Activated CD4-positive, CD25-positive, alpha-beta regulatory T cell treated with anti-CD3 and anti-CD28 coated beads, Interleukin-2, amount 50 U/mL, for 72 hours (primary cell): ENCODE measurements around the gene FRAS1.
"Not testable (repeated sequence)": the region's sequence is repeated elsewhere in the genome, so short reads cannot be mapped to it uniquely, and the experiment has no call there.

Source experiments
- DNase-seq: peaks from one replicate; pipeline ENCODE4 v3.0.0; 2021

Gene FRAS1

DNA sequence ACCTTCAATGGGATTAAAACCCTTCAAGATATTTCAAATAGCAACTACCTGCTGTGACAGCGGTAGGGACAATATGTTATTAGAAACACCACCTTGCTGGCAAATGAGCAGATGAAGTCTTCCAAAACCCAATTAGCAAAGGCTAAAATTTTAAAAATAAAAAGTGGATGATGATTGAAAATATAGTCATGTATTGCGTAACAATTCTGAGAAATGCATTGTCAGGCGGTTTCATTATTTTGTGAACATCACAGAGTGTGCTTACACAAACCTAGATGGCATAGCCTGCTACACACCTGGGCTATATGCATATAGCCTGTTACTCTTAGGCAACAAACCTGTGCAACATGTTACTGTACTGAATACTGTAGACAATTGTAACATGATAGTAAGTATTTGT lies 403.2 kb downstream of the FRAS1 start:
- no peak for DNase-seq

DNA sequence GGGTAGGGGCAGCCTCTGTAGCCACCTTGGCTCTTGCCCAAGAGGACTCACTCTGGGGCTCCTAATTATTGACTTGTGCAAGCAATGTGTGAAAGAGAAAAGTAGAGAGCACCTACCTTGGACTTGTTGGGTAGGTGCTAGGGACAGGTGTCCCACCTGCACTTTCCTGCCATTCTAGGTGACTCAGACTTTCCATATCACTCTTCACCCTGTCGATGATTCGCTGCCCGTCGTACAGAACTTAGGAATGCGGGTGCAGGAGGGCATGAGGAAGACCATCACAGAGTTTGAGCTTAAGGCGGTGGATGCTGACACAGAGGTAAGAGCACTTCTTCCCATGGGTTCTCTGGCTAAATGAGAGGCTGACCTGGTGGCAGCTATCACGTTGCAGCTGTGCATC lies 407.1 kb downstream of the FRAS1 start:
- DNase-seq, result no peak

DNA sequence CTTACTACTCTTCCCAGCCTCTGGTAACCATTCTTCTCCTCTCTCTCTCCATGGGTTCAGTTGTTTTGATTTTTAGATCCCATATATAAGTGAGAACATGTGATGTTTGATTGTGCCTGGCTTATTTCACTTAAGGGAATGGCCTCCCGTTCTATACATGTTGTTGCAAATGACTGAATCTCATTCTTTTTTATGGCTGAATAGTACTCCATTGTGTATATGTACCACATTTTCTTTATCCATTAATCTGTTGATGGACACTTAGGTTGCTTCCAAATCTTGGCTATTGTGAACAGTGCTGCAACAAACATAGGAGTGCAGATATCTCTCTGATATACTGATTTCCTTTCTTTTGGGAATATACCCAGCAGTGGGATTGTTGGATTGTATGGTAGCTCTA lies 410.1 kb downstream of the FRAS1 start:
- not testable (repeated sequence) for DNase-seq

DNA sequence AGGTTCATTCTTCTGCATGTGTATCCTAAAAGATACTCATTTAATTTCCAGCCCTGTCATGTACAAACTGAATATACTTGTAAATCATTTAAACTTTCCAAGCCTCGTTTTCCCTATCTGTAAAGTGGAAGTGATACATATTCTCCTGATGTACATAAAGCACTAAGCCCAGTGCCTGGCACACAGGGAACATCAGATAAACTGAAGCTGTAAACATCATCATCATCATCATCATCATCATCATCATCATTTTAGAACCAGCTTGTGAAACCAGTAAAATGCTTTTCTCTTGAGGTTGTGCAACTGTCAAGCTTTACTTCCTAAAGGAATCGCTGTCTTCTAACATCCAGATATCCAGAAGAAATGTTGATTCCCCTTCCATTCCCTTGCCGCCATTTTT lies 411.1 kb downstream of the FRAS1 start:
- no peak for DNase-seq

DNA sequence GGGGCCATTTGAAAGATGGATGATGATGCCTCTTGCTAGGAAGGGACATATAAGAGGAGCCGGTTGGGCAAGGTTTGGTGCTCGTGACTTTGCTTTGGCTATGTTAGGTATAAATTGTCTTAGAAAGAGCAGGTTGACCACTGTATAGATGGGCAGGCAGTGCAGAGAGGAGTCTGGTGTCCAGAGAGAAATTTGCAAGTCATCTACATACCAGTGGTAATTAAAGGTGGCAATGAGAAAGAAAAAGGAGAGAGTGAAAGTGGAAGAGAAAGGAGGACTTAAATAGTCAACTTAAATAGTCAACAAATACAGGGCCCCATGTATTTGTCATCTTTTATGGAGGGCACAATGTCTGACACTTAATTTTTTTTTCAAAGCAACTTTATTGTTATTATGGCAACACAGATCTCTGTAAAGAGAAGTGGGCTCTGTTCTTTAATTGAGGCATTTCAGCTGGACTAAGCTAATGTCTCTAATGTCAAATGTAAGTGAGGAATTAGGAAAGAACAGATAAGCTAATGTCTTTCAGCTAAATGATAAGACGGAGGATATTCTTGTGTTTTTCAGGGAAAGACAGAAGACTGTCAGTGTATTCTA lies 419.1 kb downstream of the FRAS1 start:
- no peak for DNase-seq

DNA sequence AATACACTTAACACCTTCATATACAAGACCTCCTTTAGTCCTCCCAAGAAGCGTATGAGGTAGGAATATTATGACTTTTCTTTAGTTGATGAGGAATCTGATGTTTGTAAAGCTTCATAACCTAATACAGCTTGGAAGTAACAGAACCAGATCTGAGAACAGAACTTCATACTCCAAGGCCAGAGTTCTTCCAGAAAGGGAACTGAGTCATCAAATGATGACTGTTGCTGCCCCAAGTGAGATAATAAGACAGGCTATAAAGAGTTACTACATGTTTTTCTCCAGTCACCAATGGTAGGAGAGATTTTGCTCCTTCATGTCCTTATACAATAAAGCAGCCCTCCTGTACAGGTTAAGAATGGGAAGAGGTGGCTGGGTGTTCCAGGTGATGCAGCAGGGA lies 420.2 kb downstream of the FRAS1 start:
- DNase-seq, result no peak

DNA sequence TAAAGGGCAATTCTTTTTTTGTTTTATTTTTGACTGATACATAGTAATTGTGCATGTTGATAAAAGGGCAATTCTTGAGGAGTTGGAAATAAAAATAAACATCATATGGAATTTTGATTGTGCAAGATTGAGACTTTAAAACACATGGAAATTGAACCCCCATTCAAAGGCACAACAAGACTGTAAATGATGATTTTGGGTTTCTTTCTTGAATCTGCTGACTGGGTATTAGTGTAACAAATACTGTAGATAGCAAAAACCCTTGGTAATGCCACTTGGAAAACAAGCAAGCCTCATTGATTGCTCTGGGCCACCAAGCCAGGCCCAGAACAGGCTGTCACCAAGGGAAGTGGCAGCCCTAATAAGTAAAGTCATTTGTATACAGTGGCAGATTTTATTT lies 421.4 kb downstream of the FRAS1 start:
- DNase-seq, result no peak

DNA sequence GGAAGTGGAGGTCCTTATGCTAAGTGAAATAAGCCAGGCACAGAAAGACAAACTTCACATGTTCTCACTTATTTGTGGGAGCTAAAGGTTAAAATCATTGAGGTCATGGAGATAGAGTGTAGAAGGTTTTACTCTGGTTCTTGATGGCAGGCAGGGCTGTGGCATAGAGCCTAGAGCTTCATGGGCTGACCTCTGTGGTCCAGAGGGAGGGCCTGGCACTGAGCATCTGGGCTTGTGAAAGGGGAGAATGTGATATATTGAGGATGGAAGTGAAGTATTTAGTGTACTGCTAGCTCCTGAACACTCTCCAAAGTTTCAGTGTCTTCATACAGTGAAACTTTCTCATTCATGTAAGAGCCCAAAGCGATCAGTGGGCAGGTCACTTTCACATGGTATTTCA lies 423.2 kb downstream of the FRAS1 start:
- DNase-seq, result no peak

DNA sequence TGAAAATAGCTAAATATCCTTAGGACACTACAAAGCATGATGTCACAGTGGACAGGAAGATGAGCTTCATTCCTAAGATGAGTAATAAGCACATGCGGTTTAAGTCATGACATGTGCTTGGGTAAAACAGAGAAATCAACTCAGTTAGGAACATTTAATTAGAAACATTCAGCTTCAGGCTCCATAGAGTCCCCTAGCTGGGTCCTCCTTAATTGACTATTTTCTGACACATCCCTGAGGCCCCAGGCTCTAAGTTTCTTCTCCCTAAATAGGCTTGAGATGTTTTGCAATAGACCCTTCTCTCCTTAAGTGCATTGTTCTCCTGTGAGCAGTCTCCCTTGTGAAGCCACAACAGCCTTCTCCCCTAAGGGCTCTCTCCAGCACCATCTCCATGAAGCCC lies 424.1 kb downstream of the FRAS1 start:
- DNase-seq, result no peak

DNA sequence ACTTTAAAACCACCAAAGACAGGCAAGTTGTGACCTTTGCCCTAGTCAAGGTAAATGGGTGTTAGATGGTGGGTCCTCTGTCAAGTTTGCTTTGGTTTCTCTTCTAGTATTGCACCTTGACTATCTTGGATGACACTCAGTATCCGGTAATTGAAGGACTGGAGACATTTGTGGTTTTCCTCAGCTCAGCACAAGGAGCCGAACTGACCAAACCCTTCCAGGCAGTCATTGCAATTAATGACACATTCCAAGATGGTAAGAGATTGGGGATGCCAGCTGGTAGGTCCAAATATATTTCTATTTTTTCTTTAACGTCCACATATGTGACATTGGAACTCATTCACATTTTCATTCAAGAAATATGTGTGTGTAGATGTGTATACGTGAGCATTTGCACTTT lies 425.2 kb downstream of the FRAS1 start:
- no peak for DNase-seq

DNA sequence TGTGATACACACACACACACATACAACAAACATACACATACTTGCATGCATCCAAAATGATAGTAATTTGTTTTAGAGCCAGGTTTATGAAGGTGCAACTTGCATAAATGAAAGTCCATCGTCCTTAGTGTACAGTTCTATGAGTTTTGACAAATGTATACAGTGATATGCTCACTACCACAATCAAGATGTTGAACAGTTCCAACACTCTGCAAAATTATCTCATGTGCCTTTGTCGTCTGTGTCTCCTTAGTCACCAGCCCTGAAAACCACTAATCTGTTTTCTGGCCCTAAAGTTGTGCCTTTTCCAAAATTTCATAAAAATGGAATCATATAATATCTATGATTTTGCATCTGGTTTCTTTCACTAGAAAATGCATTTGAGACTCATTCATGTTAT lies 426.7 kb downstream of the FRAS1 start:
- no peak for DNase-seq

DNA sequence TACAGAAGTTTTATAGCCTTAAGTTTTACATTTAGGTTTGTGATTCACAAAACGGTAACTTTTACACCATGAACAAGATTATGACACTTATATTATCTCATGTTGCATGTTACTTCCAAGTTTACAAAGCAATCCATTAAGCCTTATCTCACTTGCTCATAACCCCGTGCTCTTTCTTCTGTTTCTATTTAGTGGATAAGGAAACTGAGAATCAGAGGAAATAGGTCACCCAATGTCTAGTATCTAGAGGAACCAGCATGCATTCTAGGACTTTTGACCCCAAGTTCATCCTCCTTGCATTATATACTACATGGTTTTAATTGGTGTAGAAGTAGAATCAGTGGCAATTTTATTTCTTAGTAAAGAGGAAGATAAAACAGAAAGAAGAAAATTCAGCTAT lies 427.5 kb downstream of the FRAS1 start:
- DNase-seq, result no peak

DNA sequence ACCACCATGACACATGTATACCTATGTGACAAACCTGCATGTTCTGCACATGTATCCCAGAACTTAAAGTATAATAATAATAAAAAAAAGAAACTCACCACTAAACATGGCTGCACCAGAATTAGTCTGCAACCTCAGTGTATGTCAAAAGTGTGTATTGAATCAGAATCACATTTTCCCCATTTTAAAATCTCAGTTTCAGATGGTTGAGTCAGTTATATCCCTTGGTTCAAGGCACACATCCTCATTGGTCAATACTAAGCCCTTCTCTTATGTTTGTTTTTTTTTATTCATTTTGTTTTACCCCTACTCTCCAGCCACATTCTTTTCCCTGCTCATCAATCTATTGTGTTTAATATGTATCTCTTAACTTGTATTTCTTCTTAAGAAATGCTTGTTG lies 436.6 kb downstream of the FRAS1 start:
- DNase-seq, result no peak

DNA sequence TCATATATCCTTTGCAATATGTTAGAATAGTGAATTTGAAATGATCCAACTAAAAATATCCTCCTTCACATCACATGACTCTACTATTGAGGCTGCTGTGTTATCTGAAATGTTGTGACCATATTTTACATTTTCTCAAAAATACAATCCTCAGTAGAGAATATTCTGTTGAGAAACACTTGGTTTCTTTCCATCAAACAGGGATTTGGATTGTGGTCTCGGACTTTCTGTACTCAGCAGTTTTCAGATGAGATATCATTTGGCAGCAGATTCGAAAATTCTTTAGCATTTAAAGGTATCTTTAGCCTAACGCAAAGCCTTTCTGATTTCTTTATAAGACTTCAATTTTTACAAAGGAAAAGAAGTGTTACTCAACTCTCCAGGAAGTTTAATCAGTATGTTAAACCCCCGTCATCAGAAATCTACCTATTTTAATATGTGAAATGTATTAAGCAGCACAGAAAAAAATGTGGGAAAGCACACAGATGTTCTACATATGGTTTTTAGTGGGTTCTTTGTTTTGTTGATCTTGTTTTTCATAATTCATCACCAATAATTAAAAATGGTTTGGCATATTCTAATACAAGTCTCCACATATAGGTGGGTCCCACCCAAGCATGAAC lies 439.0 kb downstream of the FRAS1 start:
- no peak for DNase-seq

DNA sequence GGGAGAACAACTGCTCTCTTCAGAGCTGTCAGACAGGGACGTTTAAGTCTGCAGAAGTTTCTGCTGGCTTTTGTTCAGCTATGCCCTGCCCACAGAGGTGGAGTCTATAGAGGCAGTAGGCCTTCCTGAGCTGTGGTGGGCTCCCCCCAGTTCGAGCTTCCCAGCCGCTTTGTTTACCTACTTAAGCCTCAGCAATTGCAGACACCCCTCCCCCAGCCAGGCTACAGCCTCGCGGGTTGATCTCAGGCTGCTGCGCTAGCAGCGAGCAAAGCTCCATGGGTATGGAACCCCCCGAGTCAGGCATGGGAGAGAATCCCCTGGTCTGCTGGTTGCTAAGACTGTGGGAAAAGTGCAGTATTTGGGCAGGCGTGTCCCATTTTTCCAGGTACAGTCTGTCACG lies 449.1 kb downstream of the FRAS1 start:
- DNase-seq, result not testable (repeated sequence)

DNA sequence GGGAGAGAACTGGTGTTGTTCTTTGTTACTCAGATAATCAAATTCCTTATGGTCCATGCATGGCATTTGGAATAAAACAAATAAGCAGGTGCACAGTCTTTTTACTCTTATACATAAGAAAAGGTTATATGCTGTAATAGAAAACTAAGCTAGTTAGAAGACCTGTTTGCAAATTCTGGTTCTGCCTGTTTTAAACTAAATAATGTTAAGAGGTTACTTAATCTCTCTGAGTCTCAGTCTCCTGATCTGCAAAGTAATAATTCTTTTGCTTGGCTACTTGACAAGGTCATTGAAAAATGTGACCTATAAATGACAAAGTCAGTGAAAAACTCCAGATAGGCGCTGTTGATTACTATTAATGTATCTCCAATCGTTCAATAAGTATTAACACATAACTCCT lies 451.9 kb downstream of the FRAS1 start:
- DNase-seq, result no peak

DNA sequence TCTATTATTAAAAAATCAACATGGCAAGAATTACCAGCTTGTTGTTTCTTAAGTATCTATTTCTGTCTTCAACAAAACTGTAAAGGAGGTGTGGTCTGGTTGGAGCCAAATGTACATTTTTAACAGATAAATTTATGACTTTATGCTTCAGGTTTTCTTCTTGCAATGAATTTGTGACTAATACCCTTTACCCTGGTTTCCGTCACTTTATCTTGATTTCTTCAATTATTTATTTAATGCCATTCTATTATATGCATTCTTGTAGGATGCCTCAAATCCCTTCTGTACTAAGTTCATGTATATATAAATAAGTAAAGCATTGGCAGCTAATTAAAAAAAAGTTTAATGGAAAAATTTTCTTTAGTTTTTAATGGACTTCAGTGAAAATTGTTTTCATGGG lies 453.0 kb downstream of the FRAS1 start:
- DNase-seq, result no peak

DNA sequence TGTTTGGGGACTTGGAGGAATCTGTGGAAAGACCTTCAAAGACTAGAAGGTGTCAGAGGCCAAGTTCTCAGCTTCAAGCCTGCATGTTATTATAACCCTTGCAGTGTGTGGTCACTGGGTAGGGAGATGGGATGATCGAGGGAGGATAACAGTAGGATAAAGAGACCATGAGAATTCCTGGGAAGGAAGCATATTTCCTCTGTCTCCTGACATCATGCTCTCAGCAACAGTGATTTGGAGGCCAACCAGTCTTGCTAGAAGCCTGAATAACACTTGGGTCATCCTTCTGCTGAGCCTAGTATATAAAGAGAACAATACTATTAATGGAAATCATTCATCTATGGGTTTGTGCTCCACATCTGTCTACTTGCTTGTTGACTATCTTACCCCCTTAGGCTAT lies 453.6 kb downstream of the FRAS1 start:
- no peak for DNase-seq

DNA sequence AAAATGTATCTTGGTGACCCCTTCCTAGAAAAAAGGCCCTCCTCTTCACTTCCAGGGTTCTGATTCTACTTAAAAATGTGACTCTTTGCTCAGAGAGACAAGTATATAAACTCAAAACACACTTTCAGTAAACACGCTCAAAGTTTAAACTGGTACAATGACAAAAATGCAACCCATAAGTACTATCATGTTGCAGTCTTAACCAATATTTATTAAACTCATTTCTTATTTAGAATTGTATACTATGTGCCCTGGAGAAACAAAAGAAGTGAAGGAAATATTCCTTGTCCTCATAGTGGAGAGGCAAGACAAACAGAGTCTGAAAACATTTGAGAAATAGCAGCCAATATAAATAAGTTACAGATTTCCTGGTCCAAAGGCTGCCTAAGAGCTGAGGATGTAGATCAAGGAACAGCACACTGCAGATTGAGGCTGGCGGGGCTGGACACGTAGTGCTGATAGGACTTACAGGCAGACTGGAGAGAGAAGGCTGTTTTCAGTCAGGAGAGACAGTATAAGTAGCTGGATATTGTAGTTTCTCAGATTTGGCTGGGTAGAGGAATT lies 455.3 kb downstream of the FRAS1 start:
- DNase-seq, result no peak

DNA sequence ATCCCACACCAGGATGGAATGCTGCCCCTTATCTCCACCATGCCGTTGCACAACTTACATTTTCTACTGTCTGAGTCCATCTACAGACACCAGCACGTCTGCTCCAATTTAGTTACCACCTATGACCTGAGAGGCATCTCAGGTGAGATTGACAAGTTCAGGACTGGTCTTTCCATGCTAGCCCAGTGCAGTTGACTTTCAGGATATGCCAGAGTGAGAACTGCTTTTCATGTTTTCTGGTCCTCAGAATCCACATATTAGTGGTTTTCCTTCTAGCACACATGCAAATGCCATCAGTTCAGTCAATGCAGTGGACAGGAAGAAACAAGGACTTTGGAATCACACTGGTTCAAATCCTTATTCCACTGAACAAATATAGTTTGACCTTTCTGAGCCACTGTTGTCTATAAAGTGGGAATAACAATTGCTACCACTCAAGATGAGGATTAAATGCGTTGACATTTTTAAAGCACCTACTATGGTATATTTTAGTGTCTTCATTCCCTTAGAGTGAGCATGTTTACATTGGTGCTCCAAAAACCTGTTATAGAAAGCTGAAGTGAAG lies 456.4 kb downstream of the FRAS1 start:
- no peak for DNase-seq

DNA sequence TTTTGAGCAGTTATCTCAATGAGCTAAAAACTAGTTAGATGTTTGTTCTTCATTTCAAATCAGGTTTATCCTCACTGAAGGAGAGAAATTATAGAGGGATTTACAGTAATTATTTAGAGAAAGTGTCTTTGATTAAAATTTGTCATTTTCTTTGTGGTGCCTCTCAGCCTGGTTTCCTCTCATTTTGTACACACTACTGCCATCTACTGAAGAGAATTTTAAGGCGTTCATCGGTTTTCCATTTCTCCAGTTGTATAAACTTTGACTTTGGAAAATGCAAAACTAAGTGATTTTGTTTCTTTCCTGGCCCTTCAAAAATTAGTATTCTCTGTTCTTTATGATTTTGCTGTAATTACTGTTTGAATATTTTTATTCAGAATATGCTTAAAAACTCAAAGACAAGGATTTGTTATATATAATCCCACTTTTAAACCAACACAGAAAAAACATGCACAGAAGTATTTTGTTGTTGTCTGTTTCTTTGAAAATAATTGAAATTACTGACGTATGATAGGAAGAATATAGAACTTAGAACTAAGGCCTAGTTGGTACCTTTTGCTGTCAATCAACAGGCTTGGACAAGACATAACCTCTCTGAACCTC lies 460.0 kb downstream of the FRAS1 start:
- no peak for DNase-seq

DNA sequence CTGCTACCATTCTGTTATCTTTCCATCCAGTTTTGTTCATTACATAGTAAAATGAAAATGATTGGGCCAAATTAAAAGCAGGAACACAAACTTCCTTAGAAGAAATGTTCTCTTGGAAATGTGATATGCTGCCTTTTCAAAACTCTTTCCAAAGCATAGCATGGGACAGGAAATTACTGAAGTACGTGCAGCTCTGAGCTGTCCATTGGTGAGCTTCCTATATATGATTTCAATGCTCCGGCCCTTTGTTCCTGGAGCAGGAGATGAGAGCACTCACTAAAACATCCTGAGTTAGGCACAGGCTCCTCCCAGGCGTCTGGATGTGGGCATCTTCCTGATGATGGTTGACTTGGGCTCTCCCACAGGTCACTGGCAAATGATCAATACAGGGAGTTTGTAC lies 461.4 kb downstream of the FRAS1 start:
- no peak for DNase-seq

DNA sequence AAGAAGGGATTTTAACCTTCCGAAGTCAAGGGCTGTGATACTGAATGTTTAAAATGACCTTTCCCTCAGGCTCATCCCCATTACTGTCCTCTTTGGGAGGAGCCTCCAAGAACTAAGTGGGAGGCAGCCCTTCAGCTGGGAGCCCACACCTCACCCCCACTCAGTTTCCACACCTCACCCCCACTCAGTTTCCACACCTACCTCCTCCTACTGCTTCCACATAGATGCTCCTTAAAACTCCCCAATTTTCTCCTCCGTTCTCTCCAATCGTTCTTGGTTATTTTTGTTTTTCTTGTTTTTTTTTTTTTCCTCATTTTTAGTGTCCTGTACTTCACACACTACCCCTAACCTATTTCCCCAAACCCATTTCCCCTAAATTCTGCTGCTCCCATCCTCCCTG lies 462.8 kb downstream of the FRAS1 start:
- no peak for DNase-seq

DNA sequence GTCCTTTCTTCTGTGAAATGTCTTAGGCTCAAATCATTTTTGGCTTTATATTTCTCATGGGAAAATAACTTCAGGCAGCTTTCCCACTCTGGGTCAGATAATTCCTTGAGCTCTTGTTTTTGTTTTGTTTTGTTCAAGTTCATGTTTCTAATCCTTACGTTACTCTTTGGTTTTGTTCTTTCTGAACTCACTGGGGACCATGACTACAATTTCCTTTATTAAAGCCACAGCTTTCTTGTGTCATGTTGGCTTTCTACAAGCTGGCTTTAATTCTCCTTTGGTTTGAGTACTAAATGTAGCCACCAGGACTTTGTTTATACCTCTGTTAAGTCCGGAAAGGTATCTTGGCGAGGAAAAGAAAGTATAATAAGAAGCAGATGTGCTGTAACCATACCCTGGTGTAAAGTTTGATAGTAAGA lies 463.7 kb downstream of the FRAS1 start:
- no peak for DNase-seq
